Urinary bladder (tissue), 4 donors: ENCODE results near the gene YPEL4. TPM values are rescaled to one million over a fixed set of nuclear protein-coding genes. Genes with fewer than 3 reads are reported as not detected.

ENCODE experiments used
- DNase-seq: peaks from one replicate; pipeline ENCODE4 v3.0.0-alpha.2; 2015; ENCODE audit errors: extremely low spot score
- H3K27ac ChIP-seq: one replicate; pipeline ENCODE4 v1.5.1; 2013; ENCODE audit warnings: low read depth, mild to moderate bottlenecking, moderate library complexity
- H3K36me3 ChIP-seq: one replicate; pipeline ENCODE4 v1.6.1; 2013; ENCODE audit warnings: mild to moderate bottlenecking, moderate library complexity; ENCODE audit not compliant: insufficient read depth
- H3K4me1 ChIP-seq: one replicate; pipeline ENCODE4 v1.6.1; 2013; ENCODE audit warnings: mild to moderate bottlenecking, moderate library complexity; ENCODE audit not compliant: insufficient read depth
- H3K4me3 ChIP-seq: one replicate; pipeline ENCODE4 v1.5.1; 2013; ENCODE audit warnings: low read depth, low read length
- WGBS: extraction: QIAGEN DNeasy Blood & Tissue Kit; methylation state at CpG from one replicate; pipeline ENCODE4 v1.1.7; 2013; 5-methylcytosine and 5-hydroxymethylcytosine counted together
- polyA plus RNA-seq: library from polyadenylated mRNA; stranded (reverse); fragments of 200-250 nt; gene quantifications from one replicate; pipeline ENCODE4 v1.2.3, GENCODE V29; 2013
- total RNA-seq: library from RNA; depleted of rRNA; stranded (reverse); fragments of >200 nt; gene quantifications from one replicate; pipeline ENCODE4 v1.2.3, GENCODE V29; 2014
- donor health status: healthy with polysubstance abuse.
- donor health status: healthy.

YPEL4 gene
- total and polyA plus RNA-seq, 2 donors: 1.7 to 3.5 TPM

DNA sequence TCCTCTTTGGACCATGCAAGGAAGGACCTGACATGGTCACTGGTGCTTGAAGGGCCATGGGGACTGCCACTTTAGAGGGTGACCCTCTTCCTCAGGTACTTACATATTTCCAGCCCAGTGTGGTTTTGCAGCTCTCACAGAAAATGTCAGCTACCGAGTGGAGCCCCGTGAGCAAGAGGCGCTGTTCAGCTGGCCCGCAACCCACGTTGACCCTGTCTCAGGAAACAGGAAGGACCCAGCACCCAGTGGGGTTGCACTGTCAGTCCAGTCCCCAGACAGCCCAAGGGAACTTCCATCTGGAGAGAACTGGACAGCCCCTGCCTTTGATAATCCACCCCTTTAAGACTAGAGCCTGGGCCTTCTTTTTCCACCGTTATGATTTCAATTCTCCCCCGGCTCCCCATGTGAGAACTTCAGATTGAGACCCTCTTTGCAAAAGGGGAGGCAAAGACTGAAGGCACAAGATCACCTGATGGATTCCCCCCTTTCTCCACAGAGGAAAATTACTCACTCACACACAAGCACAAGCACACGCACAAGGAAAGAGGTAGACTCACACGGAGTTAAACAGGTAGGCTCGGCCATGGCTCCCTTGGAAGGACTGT lies 3.4 kb downstream of the YPEL4 start:
- H3K36me3 ChIP-seq: no peaks in the 10 kb centered on the region
- H3K4me3 ChIP-seq: no peak overlapping the region
- no peak overlapping the region for H3K27ac ChIP-seq
- no peaks in the 10 kb centered on the region for H3K4me1 ChIP-seq
- DNase-seq: no peak
- WGBS: 29% methylated on average over 10 of the region's 10 CpGs

DNA sequence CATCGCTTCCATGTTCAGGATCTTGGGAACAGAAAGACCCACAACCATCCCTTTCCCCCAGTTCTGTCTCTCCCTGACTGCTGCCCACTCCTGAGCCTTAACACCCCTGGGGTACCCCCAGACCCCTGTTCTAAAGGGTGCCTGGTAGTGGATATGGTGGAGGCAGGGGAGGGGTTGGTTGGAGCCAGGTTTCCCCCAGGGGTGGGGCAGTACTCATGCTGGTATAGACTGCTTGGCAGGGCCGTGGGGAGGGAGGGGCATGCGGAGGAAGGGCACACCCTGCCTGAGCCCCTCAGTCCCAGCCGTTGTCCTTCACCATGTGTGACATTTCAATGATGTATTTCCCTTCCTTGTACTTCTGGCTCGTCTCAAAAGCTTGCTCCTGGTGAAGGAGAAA lies 4.0 kb downstream of the YPEL4 start:
- no peaks in the 10 kb centered on the region for H3K36me3 ChIP-seq
- no peaks in the 10 kb centered on the region for H3K4me1 ChIP-seq
- H3K4me3 ChIP-seq: no peak overlapping the region
- no peak for DNase-seq
- 10% methylated on average over 5 of the region's 5 CpGs for WGBS
- no peak overlapping the region for H3K27ac ChIP-seq

- H3K27ac ChIP-seq: no peak overlapping the region
- H3K4me3 ChIP-seq: no peak overlapping the region
Measured at GRCh38 chr11:57644748-57645688, 4.7 kb downstream of the YPEL4 start.

GRCh38 chr11:57643802-57644201 lies 5.9 kb downstream of the YPEL4 start:
- no peak for DNase-seq
- H3K36me3 ChIP-seq: no peaks in the 10 kb centered on the region
- 69% methylated on average over 3 of the region's 3 CpGs for WGBS
- H3K4me1 ChIP-seq: no peaks in the 10 kb centered on the region
- no peak overlapping the region for H3K4me3 ChIP-seq
- H3K27ac ChIP-seq: no peak overlapping the region

More at GRCh38 chr11:57644748-57645688, 4.7 kb downstream of the YPEL4 start:
- WGBS: 6% methylated on average over 17 of the region's 17 CpGs
- no peaks in the 10 kb centered on the region for H3K36me3 ChIP-seq
- DNase-seq: no peak
- H3K4me1 ChIP-seq: no peaks in the 10 kb centered on the region

- no peak for DNase-seq
- WGBS: 48% methylated on average over 7 of the region's 7 CpGs
- no peaks in the 10 kb centered on the region for H3K36me3 ChIP-seq
- no peak overlapping the region for H3K27ac ChIP-seq
- H3K4me1 ChIP-seq: no peaks in the 10 kb centered on the region
- H3K4me3 ChIP-seq: no peak overlapping the region
Measured at GRCh38 chr11:57641011-57641807, 8.5 kb downstream of the YPEL4 start.

- Histone ChIP-seq H3K4me1 (no peaks in the 10 kb centered on the region), H3K36me3 (no peaks in the 10 kb centered on the region), H3K27ac (no peak overlapping the region), H3K4me3 (no peak overlapping the region)
- no peak for DNase-seq
- WGBS: 39% methylated on average over 9 of the region's 9 CpGs
Measured at GRCh38 chr11:57640068-57640800, 9.5 kb downstream of the YPEL4 start.

DNA sequence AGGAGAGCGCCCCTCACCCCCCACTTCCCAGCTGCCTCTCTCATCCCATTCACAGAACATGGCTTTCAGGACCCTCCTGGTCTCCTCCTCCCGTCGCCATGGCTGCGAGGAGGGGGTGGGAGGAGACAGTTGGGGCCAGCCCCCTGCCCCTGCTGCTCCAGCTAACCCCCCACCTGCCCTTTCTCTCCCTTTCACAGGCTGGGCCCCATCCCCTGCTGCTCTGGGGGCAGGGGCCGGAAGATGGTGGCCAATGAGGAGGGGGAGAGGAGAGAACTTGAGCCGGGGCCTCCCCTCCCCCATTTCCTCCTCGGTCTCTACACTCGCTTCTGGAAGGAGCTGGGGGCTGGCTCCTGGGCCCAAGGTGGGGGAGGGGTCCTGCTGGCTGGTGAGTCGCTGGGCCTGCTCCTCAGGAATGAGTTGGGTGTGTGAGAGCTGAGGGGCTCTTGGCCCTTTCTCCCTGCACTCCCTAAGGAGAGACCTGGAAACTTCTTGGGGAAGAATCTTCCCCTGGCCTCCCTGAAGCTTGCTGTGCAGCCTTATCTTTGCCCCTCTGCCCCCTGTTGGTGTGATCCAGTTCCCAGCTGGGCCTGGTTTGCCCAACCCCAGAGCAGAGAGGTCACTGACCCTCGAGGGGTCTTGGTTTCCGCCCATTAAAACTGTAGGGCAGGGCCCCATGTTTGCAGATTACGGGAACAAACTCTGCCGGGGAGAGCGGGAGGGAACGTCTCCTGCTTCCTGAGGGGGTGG lies 10.2 kb downstream of the YPEL4 start:
- Histone ChIP-seq H3K27ac (no peak overlapping the region), H3K4me3 (peak overlapping the region; percentile 58), H3K4me1 (no peaks in the 10 kb centered on the region), H3K36me3 (no peaks in the 10 kb centered on the region)
- DNase-seq: no peak
- 8% methylated on average over 15 of the region's 15 CpGs for WGBS

DNA sequence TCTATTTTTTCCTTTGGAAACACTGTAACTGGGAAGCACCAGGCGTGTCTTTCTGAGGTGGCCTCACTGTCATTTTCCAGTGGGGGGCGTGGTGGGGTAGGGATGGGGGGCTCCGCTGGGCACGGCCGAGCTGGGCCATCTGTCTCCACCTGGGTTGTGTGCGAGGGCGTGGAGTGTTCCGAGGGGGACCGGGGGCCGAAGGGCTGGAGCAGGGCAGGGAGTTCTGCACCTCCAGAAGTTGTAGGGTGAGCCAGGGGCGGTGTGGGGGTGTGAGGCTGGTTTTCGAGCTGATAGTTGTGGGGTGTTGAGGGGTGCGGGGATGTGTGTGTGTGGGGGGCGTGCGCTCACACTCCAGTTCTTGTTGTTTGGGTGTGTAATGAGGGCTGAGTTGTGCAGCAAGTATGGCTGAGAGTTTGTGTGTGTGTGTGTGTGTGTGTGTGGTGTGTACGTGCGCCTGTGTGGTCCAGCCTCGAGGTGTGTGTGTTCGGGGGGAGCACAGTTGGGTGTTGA lies 10.8 kb downstream of the YPEL4 start:
- no peaks in the 10 kb centered on the region for H3K4me1 ChIP-seq
- DNase-seq: no peak
- no peaks in the 10 kb centered on the region for H3K36me3 ChIP-seq
- 1% methylated on average over 19 of the region's 19 CpGs for WGBS
- peak overlapping the region; percentile 58 for H3K4me3 ChIP-seq
- no peak overlapping the region for H3K27ac ChIP-seq

- peak overlapping the region; percentile 58 for H3K4me3 ChIP-seq
- no peaks in the 10 kb centered on the region for H3K4me1 ChIP-seq
- no peaks in the 10 kb centered on the region for H3K36me3 ChIP-seq
- no peak overlapping the region for H3K27ac ChIP-seq
- DNase-seq: peak; percentile 87
- WGBS: under 1% methylated on average over 47 of the region's 47 CpGs
Measured at GRCh38 chr11:57638005-57638781, 11.5 kb downstream of the YPEL4 start.

DNA sequence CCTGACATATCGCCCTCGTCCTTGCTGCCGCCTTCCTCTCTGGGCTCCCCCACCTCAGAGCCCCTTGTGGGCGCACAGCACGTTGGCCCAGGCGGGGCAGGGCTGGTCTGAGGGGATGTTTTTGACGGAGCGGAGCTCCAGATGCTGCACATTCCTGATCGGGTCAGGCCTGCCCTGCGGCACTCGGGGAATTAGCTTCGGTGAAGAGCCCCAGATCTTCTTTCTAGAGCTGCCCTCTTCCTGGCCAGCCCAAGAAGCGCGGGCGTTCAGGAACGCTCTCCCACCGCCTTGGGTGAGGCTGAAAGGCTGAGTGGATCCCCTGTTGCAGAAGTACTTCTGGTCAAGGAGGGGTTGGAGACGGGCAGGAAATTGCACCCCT lies 12.1 kb downstream of the YPEL4 start:
- 16% methylated on average over 18 of the region's 18 CpGs for WGBS
- Histone ChIP-seq H3K36me3 (no peaks in the 10 kb centered on the region), H3K4me3 (peak overlapping the region; percentile 58), H3K4me1 (no peaks in the 10 kb centered on the region), H3K27ac (no peak overlapping the region)
- DNase-seq: no peak

- H3K4me1 ChIP-seq: no peaks in the 10 kb centered on the region
- no peak for DNase-seq
- WGBS: 90% methylated on average over 8 of the region's 8 CpGs
- H3K27ac ChIP-seq: no peak overlapping the region
- no peak overlapping the region for H3K4me3 ChIP-seq
- no peaks in the 10 kb centered on the region for H3K36me3 ChIP-seq
Measured at GRCh38 chr11:57635246-57635645, 14.5 kb downstream of the YPEL4 start.

DNA sequence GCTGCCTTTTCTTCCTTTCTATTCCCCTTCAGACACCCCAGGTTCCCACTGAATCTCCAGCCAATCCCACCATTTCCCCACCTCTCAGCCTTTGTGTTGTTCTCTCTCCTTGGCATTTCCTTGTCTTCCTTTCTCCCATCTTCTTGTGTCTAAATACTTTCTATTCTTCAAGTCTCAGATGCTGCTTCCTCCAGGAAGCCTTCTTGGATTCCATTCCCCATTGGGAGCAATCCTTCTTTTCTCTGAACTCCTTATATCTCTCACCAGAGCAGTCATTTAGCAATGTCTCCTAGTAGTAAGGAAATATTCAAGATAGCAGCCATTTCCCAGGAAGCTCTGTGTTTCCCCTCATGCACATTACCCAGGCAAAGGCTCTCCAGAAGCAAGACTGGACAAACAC lies 15.4 kb downstream of the YPEL4 start:
- no peak for DNase-seq
- Histone ChIP-seq H3K4me1 (no peaks in the 10 kb centered on the region), H3K27ac (no peak overlapping the region), H3K4me3 (no peak overlapping the region), H3K36me3 (no peaks in the 10 kb centered on the region)
